ENCODE measurements around the gene UBA5.

- TF ChIP-seq ZNF121 (tag by site-specific recombination; IDR thresholded peaks at IDR 0.05) = no peak
- no peak for TF ChIP-seq ZSCAN18 (tag by site-specific recombination; IDR thresholded peaks at IDR 0.05)
- TF ChIP-seq ZBTB26 (tag by site-specific recombination; optimal IDR thresholded peaks at IDR 0.05) = no peak
- TF ChIP-seq ZNF175 (tag by site-specific recombination; IDR thresholded peaks at IDR 0.05) = no peak
- TF ChIP-seq OSR2 (tag by site-specific recombination; IDR thresholded peaks at IDR 0.05) = no peak
- TF ChIP-seq, protein P1, sequence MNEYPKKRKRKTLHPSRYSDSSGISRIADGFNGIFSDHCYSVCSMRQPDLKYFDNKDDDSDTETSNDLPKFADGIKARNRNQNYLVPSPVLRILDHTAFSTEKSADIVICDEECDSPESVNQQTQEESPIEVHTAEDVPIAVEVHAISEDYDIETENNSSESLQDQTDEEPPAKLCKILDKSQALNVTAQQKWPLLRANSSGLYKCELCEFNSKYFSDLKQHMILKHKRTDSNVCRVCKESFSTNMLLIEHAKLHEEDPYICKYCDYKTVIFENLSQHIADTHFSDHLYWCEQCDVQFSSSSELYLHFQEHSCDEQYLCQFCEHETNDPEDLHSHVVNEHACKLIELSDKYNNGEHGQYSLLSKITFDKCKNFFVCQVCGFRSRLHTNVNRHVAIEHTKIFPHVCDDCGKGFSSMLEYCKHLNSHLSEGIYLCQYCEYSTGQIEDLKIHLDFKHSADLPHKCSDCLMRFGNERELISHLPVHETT (tag by site-specific recombination; IDR thresholded peaks at IDR 0.05) = no peak
- no peak for TF ChIP-seq KLF16 (tag by site-specific recombination; IDR thresholded peaks at IDR 0.05)
These were observed 19.8 kb downstream of the UBA5 start for GRCh38 chr3:132679911-132680310.

Data from HEK293 (cell line).